ENCODE measurements around the gene TSHZ1.
"Not testable (repeated sequence)": the region's sequence is repeated elsewhere in the genome, so short reads cannot be mapped to it uniquely, and the experiment has no call there.

TSHZ1 gene

DNA sequence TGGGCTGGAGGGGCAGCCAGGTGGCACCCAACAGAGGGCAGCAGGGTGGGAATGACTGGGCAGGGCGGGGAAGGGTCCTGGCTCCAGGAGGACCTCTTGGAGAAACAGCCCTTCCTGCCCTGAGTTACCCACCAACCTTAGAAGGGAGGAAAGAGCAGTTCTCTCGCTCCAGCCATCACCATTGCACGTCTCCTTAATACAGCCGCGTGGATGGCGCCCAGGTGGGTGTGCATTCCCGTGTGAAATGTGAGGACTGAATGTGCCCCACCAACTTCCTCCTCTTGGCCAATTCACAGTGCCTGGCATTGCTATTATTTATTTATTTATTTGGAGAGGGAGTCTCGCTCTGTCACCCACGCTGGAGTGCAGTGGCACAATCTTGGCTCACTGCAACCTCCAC lies 109.9 kb downstream of the TSHZ1 start:
- no peak for DNase-seq

DNA sequence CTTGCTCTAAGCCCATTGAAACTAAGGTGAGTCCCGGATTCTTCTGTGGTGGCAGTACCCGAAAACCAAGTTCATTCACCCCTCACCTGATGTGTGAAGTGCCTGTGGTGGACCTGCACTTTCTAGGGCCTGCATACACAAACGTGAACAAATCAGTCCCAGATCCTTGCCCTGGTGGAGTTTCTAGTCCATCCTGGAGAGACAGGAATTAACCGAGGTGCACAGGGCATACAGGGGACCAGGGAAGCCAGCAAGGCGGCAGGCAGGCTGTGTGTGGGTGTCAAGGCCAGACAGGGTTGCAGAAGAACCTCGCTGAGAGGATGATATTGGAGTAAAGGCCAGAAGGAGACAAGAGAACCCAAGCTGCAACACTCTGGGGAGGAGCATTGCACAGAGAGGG lies 110.8 kb downstream of the TSHZ1 start:
- no peak for DNase-seq

DNA sequence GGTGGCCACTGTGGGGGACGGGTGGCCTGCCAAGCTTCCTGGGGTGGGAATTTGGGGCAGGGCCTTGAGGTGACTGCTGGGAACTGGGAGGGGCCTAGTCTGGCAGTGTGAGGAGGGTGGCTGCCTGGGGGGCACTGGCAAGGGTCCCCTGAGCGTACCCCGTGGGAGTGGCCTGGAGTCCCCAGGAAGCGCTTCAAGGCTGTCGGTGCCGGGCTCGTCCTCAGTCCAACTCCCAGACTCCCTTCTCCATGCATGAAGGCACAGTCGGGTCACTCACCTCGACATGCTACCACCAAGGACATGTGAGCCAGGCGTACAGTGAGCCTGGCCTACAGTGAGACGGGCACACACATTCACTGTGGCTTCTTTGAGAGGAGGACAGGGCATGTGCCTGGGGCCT lies 111.6 kb downstream of the TSHZ1 start:
- DNase-seq = no peak

DNA sequence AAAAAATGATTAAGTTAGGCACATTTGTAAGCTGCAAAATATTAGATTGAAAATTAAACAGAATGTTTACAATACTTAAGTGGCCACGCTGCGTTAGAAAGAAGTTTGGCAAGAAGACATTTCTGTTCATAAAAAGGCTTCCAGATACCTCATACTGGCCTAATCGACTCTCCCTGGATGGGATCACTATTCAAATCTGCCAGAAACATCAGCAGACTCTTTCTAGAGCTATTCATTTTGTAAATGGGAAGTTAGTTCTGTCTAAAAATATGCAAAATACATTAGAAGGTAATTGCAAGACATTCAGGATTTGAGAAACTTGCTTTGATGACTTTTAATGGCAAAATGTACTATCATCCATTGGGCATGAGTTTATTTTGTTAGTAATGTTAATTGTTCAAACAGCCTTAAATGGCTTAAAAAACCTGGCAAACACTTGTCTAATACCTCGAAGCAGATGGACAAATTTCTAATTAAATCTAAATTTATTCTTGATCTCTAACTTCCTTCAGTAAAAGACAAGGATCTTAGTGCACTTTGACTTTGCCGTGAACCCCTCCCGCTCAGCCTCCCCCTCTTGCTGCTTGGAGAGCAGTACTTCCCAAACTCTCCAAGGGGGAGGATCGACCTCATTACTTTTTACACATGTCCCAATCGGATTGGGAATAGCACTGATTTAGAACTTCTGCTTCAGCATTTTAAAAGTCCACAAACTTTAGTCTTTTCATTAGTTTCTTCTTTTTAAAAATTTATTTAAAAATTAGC lies 113.4 kb downstream of the TSHZ1 start:
- DNase-seq = no peak

DNA sequence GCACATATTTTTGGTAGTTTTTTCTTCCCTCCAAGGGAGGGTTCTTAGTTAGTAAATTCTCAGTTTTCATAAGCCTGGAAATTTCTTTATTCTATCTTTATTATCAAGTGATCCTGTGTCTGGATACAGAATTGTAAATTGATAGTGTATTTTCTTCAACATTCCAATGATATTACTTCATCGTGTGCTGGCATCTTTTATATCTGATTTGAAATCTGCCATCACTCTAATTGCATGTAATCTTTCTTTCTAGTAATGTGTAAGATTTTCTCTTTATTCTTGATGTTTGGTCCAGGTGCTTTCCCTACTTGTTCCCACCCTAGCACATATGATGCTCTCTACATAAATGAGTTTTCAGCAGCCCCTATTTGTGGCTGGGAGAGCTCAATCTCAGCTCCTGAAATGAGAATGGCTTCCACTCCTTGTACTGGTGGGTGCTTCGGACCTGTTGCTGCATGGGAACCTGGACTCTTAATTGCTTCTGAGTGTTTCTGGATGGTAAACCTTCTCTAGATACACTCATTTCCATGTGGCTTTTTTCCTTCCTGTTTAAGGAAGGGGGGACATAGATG lies 114.2 kb downstream of the TSHZ1 start:
- no peak for DNase-seq

DNA sequence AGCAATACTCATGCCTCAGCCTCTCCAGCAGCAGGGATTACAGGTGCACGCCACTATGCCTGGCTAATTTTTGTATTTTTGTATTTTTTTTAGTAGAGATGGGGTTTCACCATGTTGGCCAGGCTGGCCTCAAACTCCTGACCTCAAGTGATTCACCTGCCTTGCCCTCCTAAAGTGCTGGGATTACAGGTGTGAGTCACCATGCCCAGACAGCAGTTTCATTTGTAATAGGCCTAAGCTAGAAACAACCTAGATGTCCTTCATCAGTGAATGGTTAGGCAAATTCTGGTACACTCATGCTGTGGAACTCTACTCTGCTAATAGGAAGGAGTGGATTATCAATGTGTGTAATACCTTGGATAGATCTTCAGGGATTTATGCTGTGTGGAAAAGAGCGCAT lies 119.2 kb downstream of the TSHZ1 start:
- not testable (repeated sequence) for DNase-seq

DNA sequence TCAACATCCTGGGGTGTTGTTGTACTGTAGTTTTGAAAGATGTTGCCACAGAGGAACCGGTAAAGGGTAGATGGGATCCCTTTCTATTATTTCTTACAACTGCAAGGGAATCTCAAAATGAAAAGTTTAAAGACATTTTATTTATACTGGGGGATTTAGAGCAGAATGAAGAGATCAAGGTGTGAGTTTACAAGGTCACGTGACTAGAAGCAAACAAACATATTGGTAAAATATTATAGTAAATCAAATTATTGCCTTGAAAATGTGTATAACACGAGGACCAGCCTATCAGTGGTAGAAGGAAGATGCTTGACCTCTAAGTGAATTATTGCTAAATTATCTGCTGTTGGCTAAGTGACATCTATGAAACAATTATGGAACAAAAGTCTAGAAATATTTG lies 119.7 kb downstream of the TSHZ1 start:
- DNase-seq = no peak

DNA sequence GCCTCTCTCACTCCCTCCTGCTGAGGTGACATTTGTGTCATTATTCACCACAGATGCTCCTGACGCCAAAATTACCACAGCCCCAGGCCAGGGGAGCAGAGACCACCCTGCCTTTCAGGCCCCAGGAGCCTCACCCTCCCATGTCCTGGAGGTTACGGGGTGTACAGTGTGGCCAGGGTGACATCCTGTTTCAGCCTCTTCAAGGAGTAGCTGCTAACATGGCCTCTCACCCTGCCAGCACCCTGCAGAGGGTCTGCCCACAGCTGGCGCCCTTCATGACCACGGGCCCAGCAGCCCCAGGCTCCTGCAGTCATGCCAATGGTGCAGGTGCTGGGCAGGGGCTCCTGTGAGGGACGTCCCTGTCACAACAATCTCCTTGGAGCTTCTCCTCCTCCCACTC lies 124.3 kb downstream of the TSHZ1 start:
- no peak for DNase-seq

DNA sequence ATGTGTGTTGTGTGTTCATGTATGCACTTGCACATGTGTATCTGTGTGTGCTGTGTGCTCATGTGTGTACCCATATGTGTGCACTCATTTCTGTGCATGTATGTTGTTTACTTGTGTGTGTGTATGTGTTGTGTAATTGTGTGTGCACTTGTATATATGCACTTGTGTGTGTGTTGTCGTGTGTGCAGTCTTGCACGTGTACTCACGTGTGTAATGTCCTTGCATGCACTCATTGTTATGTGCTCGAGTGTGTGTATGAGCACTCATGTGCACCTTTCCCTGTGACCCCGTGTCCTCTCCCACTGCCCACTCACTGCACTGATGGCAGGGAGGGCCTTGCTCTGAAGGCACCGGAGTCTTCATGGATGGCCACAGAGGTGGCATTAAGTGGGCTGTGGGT lies 124.9 kb downstream of the TSHZ1 start:
- DNase-seq = no peak

DNA sequence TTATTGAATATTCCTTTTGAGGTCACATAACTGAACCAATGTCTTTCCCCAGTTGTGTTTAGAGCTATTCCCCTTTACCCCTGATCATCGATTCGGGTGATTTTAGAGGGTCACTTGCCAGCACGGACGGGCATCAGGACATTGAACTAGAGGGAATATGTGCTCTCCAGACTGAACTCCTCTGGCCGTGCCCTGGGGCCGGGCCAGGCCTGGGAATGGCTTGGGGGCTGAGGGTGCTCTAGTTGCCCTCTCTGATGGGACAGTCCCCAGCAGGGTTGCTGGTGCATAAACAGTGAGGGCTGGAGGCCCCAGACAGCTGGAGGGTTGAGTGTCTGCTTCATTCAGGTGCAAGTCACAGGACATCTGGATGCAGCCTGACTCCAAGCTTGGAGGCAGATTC lies 126.2 kb downstream of the TSHZ1 start:
- no peak for DNase-seq

DNA sequence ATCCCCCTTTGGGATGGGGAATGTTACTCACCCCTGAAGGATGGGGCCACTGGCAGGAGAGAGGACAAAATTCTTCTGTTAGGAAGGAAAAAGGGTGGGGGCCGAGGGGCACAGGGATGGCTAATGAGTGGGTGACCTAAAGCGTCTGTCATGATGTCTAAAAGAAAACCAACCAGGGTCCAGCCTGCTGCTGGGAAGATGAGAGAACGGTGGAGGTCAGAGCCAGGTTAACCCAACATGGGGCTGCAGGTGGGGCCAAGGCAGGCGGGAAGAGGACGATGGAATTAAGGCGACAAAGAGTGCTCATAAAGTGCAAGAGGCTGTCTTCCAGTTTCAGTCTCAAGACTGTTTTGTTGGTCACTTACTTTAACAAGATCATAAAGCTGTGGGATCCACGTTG lies 126.8 kb downstream of the TSHZ1 start:
- DNase-seq = no peak

DNA sequence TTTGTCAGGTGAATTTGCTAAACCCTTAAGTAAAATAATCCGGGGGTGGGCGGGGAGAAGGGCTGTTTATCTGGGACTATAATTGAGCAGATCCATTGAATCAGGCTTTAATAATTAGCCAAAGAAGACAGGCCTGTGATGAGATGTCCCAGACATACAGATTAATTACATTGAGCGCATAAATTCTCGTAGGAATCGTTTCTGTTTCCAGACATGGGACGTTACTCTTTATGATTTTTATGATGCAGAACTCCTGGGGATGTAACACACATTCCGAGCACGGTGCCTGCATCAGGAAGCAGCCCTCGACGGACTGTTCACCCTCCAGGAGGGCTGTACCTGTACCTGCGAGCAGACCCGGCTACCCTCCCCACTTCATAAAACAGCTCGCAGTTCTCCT lies 128.0 kb downstream of the TSHZ1 start:
- DNase-seq = no peak
